ENCODE data around the gene PRDM16.

DNA sequence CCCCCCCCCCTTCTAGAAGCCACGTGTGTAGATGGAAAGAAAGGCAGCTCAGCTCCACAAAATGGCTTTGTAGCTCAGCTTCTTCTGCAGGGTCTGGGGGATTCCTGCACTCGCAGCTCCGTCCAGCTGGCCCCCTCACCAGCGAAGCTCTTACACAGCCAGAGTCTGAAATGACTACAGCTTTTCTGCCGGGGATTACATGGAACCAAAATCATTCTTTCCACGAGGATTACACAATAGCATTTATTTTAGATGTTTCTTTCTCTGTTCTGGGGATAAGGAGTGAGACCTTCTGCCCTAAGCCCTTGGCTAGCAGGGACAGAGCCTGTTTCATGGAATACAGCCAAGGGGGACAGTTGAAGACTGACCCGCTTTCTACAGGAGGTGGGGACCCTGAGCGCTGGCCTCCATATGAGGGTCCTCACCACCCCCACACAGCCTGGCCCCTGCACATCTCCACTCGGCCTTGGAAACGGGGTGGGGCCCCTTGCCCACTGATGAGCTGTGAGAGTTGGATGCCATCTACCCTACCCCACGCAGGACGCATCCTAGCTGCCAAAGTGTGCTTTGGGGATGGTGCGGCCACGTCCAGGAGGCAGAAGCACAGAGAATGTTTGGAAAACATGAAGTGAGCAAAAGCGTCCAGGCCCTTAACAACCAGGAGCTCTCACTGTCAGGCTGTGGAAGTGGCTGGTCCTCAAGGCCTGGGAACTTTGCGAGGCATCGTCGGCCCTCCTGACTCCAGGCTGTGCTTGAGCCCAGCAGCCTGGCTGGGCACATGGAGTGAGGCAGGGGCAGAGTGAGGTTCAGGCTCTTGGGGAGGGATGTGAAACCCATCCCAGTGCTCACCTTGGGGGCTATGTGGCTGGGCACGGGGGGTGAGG, 33.2 kb upstream of the PRDM16 start:
- TF ChIP-seq, protein P1, sequence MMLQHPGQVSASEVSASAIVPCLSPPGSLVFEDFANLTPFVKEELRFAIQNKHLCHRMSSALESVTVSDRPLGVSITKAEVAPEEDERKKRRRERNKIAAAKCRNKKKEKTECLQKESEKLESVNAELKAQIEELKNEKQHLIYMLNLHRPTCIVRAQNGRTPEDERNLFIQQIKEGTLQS (CRISPR knock-in tag; conservative IDR thresholded peaks at IDR 0.05) = no peak
- no peak for TF ChIP-seq ATF1 (CRISPR knock-in tag; IDR thresholded peaks at IDR 0.05)
- TF ChIP-seq, protein P2, sequence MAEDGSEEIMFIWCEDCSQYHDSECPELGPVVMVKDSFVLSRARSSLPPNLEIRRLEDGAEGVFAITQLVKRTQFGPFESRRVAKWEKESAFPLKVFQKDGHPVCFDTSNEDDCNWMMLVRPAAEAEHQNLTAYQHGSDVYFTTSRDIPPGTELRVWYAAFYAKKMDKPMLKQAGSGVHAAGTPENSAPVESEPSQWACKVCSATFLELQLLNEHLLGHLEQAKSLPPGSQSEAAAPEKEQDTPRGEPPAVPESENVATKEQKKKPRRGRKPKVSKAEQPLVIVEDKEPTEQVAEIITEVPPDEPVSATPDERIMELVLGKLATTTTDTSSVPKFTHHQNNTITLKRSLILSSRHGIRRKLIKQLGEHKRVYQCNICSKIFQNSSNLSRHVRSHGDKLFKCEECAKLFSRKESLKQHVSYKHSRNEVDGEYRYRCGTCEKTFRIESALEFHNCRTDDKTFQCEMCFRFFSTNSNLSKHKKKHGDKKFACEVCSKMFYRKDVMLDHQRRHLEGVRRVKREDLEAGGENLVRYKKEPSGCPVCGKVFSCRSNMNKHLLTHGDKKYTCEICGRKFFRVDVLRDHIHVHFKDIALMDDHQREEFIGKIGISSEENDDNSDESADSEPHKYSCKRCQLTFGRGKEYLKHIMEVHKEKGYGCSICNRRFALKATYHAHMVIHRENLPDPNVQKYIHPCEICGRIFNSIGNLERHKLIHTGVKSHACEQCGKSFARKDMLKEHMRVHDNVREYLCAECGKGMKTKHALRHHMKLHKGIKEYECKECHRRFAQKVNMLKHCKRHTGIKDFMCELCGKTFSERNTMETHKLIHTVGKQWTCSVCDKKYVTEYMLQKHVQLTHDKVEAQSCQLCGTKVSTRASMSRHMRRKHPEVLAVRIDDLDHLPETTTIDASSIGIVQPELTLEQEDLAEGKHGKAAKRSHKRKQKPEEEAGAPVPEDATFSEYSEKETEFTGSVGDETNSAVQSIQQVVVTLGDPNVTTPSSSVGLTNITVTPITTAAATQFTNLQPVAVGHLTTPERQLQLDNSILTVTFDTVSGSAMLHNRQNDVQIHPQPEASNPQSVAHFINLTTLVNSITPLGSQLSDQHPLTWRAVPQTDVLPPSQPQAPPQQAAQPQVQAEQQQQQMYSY (CRISPR knock-in tag; IDR thresholded peaks at IDR 0.05) = no peak
- TF ChIP-seq, protein P3, sequence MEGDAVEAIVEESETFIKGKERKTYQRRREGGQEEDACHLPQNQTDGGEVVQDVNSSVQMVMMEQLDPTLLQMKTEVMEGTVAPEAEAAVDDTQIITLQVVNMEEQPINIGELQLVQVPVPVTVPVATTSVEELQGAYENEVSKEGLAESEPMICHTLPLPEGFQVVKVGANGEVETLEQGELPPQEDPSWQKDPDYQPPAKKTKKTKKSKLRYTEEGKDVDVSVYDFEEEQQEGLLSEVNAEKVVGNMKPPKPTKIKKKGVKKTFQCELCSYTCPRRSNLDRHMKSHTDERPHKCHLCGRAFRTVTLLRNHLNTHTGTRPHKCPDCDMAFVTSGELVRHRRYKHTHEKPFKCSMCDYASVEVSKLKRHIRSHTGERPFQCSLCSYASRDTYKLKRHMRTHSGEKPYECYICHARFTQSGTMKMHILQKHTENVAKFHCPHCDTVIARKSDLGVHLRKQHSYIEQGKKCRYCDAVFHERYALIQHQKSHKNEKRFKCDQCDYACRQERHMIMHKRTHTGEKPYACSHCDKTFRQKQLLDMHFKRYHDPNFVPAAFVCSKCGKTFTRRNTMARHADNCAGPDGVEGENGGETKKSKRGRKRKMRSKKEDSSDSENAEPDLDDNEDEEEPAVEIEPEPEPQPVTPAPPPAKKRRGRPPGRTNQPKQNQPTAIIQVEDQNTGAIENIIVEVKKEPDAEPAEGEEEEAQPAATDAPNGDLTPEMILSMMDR (IDR thresholded peaks at IDR 0.05) = no peak
- TF ChIP-seq, protein P4, sequence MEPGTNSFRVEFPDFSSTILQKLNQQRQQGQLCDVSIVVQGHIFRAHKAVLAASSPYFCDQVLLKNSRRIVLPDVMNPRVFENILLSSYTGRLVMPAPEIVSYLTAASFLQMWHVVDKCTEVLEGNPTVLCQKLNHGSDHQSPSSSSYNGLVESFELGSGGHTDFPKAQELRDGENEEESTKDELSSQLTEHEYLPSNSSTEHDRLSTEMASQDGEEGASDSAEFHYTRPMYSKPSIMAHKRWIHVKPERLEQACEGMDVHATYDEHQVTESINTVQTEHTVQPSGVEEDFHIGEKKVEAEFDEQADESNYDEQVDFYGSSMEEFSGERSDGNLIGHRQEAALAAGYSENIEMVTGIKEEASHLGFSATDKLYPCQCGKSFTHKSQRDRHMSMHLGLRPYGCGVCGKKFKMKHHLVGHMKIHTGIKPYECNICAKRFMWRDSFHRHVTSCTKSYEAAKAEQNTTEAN (CRISPR knock-in tag; IDR thresholded peaks at IDR 0.05) = no peak
- TF ChIP-seq ZNF121 (CRISPR knock-in tag; IDR thresholded peaks at IDR 0.05) = no peak
- no peak for TF ChIP-seq CREM (CRISPR knock-in tag; IDR thresholded peaks at IDR 0.05)
